ENCODE measurements around the gene PRMT7.

Gene PRMT7

DNA sequence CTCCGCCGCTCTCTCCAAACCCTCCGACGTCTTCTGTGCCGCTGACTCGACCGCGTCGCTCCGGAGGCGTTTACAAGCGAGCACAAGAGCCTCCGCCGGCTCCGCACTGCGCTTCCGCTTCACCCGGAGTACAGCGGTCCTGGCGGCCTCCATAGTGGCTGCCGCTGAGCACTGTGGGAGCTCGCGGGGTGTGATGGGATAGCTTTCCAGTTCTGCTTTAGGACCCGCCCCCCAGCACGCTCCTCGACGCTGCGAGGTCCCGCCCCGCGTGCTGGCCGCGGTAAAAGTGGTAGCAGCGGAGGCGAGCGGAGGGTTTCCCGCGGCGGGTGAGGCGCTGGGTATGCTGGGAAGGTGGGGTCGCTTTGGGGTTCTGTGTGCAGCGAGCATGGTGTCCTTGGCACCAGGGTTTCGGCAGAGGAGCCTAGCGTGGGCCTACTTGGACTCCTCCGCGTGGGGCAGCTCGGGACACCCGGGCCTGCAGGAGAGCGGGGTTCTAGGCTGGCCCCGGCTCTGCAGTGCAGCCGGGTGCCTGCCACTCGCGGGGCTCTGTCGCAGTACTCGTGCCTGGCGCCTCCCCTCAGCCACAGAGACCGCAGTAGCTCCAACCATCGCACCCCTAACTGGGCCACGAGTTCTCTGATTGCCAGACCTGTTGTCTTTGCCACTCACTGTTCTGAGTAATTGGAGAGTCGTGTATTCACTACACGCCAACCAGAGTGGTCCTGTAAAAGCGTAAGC, at the start of gene PRMT7, which contains the start of gene SLC7A6OS:
Gene PRMT7 (plus strand): TSS at position 246 of the 738 bp plus-strand sequence. CDS start 4,961 bp downstream, outside the sequence.
Gene SLC7A6OS (minus strand): TSS at position 173 of the 738 bp plus-strand sequence. CDS start 20 bp downstream, at position 153.
- peak; percentile 66 for DNase-seq

DNA sequence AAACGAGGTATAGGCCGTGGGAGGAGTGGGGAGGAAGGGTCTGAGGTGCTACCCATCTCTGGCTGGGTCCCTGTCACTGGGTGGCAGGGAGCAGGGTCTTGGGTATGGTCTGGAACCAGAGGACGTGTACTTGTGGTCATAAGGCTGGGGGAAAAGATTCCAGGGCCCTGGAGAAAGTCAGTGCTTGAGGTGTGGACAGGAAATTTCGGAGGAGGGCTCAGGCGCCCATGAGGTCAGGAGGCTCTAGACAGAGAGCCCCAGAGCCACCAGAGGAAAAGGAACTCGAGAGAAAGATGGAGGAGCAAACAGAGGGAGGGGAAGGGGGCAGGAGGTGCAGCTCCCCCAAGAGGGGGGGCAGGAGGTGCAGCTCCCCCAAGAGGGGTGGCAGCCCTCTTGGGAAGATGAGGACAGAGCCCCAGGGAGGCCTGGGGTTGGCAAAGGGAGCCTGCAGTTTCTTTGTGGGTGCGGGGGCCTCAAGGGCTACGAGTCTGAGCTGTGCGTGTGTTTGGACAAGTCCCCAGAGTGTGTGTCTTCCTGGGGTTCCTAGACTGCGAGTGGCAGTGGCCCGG, 47.2 kb upstream of the PRMT7 start:
- no peak for DNase-seq

DNA sequence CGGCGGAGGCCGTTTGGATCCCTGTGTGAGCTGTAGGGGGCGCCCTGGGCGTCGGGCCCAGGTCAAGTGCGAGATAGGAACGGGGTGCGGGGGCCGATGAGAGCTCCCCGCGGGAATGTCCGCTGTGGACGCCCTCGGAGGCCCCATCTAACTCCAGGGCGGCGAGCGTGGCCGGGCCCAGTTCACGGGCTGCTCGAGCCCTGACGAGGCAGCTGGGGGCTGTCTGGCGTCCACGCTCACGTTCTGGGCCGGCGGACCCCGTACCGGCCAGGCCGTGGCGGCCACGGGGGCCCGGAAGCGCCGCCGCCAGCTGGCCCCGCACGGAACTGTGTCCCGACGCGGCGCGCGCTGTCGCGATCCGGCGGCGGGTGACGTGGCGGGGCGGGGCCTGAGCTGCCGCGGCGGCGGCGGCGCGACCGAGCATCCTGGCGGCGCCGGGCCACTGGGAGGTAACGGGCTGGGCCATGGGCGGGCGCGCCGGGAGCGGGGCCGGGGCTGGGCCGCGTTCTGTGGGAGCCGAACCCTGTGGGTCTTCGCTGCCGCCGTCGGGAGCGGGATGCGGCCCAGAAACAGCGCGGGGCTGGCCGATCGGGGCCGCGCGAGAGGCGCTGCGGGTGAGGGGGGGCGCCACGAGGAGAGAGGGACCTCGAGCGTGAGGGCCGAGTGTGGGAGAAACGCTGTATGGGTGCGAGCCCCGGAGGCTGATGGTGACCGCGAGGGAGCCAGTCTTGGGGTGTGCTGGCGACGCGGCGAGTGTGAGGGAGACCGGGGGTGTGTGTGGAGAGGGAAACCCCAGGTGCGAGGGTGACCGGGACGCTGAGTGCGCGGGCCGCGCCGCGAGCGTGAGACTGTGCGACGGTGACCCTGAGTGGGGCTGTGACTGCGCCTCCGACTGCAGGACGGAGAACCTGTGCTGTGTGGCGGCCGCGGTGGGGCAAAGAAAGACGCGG, 46.4 kb upstream of the PRMT7 start, which contains the start of gene SLC7A6:
Gene SLC7A6 (plus strand): TSS at position 399 of the 950 bp plus-strand sequence. CDS start 10,201 bp downstream, outside the sequence.
- DNase-seq, result no peak

GRCh38 chr16:68265078-68265920, 45.5 kb upstream of the PRMT7 start:
- no peak for DNase-seq

GRCh38 chr16:68267612-68268405, 43.0 kb upstream of the PRMT7 start:
- no peak for DNase-seq

- no peak for DNase-seq
These were observed 41.0 kb upstream of the PRMT7 start for GRCh38 chr16:68269793-68270192.

DNA sequence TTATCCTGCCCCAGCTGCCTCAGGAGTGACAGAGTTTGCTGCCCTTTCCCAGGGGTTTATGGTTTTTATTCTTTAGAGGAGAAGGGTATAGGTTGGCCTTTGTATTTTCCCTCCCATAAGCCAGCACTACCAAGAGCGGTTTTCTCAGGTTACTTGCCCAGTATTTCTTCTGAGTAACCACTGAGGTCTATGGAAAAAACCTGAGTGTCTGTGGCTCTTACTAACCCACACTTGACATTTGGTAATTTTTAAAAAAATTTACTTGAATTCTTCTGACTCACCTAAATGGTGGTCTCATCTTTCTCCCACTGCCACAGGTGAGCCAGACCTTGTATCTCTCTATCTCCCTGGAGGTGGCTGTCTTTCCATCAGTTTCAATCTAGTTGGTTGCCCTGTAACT, 40.5 kb upstream of the PRMT7 start:
- no peak for DNase-seq

DNA sequence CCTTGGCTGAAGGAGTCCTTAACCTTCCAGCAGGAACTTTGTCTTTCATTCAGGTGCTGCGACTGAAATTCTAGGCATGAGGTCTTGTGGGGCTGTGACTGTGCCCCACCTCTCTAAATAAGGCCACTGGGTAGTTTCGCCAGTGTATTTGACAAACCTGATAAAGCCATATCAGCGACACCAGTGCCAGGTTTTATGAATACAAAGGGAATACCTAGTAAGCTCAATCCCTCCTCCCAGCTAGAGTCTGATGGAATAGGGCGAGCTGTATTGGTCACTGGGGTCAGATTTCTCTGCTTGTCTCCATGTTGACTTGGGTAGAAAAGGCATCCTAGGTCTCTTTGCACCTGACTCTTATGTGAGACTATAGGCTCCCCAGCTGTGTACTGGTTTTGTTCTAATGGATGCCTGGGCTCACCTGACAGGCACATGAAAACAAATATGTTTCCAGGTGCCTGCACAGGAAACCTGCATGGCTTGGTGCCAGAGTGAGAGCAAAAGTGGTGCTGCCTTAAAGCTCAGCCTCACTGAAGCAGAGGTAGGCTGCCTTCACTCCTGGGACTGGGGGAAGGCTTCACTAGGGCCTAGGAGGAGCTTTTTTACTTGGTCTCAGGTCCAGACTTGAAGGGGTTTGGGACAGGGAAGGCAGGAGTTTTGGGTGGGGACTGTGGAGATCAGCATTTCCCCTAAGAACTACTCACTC, 38.2 kb upstream of the PRMT7 start:
- no peak for DNase-seq

GRCh38 chr16:68273459-68273858, 37.4 kb upstream of the PRMT7 start:
- DNase-seq, result no peak

GRCh38 chr16:68273896-68274295, 36.9 kb upstream of the PRMT7 start:
- no peak for DNase-seq

- no peak for DNase-seq
These were observed 36.4 kb upstream of the PRMT7 start for GRCh38 chr16:68274441-68274840.

- DNase-seq, result peak; percentile 27
These were observed 35.1 kb upstream of the PRMT7 start for GRCh38 chr16:68275611-68276191.

DNA sequence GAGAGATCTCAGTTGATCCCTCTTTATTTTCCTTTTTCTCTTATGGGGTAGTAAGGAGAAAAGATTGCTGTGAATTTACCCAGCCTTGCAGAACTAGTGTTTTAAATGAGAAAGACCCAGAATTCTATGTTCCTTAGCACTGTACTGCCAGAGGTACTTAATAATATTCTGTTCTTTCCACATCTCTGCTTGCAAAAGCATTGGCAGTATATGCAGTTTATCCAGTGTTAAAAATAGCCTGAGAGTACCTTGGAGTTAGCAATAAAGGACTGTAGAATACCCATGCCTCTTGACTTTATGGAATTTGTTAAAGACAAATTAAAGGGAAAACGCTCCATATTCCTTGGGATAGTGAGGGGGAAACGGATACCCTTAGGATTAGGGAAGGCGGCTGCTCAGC, 34.6 kb upstream of the PRMT7 start:
- no peak for DNase-seq

DNA sequence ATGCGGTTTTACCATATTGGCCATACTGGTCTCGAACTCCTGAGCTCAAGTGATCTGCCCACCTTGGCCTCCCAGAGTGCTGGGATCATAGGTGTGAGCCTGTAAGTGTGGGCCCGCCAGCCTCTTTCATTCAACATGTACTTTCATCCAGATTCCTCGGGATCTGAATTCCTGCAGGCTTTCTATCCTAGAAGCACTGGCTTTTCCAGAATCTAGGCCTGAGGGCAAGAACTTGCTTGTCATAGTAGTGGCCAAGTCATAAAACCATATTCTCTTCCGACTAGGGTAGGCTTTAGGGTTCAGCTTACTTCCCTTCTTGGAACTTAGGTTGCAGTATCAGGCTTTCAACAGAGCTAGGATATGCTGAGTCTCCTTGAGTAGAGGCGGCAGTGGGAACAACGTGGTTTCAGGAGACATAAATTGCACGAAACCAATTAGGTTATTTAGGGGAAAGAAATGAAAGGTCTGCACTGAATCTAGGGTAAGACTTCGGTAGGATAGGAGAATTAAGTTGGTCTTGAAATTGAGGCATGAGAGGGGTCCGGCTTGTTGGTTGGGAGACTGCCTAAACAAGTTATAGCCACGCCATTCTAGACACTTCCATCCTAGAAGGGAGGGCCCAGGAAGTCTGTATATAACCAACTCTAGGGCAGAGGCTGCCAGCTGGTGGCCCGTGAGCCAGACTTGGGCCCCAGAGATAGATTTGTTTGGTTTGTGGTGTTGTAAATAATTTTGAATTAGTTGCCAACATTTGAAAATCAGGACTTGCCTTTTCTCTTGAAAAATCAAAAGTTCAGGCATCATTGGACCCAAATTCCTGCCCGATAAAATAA, 30.9 kb upstream of the PRMT7 start:
- no peak for DNase-seq

GRCh38 chr16:68281368-68282063, 29.3 kb upstream of the PRMT7 start:
- DNase-seq, result no peak

- DNase-seq, result no peak
These were observed 28.8 kb upstream of the PRMT7 start for GRCh38 chr16:68282064-68282452.

DNA sequence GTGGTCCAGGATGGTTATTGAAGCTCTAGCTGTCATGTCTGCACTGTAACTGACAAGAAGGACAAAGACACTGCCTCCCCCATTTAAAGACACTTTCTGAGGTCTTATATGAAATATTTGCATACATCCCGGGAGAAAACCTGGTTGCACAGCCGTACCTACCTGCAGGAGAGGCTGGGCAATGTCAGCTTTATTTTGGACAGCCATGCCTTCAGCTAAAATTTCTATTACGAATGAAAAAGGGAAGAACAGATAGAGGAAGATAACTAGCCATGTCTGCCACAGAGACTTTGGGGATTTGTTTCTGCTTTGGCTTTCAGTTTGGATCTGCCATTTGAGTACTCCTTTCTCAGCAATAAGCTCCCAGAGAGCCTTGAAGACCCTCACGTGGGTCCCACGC, 27.5 kb upstream of the PRMT7 start:
- no peak for DNase-seq

GRCh38 chr16:68283801-68284598, 26.8 kb upstream of the PRMT7 start:
- DNase-seq, result no peak
